ENCODE results near the gene SPART.

GRCh38 chr13:36352350-36352749 is 6.2 kb upstream of the SPART start:
- TF ChIP-seq EZH2phosphoT487 (IDR thresholded peaks at IDR 0.05; ENCODE audit: low read depth) (no peak), CTCF (IDR thresholded peaks at IDR 0.05; ENCODE audit: low read depth, low read length) (no peak)
